Activated CD4-positive, alpha-beta T cell treated with anti-CD3 and anti-CD28 coated beads, Interleukin-2, amount 50 U/mL, for 4 hours (primary cell): ENCODE measurements around the gene CD226.
"Not testable (repeated sequence)": the region's sequence is repeated elsewhere in the genome, so short reads cannot be mapped to it uniquely, and the experiment has no call there.

ENCODE experiments used
- DNase-seq, 2 experiments: peaks; one replicate each; pipeline ENCODE4 v3.0.0-alpha.2; 2020

The CD226 gene

GRCh38 chr18:69865776-69866175 lies 81.9 kb downstream of the CD226 start:
- DNase-seq: no peak

DNA sequence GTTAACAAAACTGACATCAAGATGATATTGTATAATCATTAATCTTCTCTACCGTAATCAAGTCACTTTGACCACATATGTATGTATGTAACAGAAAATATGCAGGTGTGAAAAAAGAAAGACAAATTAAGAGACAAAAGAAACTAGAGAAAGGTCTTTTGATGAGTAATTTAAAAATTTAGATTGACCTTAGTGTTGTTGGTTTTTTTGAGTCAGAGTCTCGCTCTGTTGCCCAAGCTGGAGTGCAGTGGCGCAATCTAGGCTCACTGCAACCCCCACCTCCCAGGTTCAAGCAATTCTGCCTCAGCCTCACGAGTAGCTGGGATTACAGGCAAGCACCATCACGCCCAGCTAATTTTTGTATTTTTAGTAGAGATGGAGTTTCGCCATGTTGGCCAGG lies 82.9 kb downstream of the CD226 start:
- DNase-seq: not testable (repeated sequence)

DNA sequence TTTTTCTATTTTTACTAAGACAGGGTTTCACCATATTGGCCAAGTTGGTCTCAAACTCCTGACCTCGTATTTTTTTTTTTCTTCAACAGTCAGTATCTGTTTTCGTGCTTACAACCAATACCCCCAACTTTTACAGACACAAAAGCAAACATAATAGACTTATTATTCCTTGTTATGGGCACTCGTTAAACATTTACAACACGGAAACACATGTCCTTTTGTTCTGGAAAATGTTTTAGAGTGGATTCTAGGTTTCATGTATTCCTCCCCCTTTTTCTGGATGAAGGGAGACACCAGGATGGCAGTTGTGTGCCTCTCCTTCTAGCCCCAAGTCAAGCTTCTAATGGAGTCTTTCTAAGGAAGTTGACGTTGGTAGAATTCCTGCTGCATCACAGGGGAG lies 88.8 kb downstream of the CD226 start:
- DNase-seq: no peak

DNA sequence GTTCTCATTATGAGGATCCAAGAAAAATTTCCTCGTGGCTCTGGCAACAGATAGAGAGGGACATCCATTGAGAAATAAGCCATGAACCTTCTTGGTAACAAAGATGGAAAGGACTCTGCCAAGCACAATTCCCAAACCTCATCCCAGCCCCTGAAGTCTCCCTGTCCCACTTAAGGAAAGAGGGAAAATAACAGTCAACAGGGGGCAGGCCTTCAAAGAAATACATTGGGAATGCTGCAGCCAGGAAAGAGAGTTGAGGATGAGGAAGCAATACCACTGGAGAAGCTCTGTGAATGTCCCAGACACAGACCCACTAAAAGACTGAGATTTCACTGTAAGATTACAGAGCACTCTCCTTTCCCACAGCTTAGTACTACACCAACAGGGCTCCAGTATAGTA lies 93.2 kb downstream of the CD226 start:
- DNase-seq: no peak

DNA sequence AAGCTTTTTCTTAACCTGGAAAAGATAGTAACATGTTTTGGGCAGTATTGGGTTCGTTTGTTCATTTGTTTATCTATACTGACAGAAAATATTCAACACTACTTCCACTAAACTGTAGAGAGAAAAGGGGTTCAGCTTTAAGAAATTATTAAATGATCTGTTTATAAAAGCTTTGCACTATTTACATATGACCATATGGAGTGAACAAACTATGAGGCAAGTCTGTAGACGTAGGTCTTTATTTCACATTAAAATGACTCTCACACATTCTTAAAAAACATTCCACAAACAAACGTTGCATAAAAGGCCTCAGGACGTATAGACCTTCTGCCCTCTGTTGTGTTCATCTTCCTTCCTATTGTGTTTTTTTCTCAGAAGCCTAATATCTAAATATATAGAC lies 94.6 kb downstream of the CD226 start:
- DNase-seq: no peak

DNA sequence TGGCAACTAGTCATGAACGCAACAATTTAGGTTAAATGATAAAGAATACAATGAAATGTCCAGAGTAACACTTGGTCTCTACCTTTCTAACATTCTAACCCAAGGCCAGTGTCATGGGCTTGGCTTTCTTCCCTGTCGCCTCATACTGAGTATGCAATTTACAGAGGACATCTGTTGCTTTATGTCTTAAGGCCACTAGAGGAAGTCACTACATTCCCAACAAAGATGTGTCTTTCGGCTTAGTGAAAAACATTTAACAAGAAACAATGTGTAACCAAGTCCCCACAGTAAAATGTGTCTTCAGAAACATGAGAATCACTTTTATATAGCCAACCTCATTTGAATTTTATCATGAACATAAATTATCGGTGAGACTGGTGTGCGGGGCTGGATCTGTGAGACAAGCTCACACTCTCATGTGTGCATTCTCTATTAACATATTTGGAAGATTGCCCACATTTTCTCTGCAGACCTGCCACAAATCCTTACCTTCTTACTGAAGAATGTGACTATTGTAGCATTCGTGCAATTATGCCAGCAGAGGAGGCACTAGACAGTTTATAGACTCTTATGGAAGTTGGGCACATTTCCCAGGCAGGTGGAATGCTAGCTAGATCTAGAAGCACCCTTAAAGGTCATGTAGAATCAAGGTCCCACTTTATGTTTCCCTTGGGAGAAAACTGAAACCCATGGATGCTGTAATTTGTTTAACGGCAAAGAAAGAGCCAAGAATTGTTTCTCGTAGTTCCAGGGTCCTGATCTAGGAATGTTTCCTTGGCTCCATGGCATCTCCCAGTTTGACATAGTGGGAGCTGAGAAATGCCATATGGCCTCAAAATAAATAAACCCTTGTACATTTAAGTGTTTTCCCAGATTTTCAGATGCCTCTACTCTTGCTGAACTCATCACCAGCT lies 101.8 kb downstream of the CD226 start:
- no peak for DNase-seq

DNA sequence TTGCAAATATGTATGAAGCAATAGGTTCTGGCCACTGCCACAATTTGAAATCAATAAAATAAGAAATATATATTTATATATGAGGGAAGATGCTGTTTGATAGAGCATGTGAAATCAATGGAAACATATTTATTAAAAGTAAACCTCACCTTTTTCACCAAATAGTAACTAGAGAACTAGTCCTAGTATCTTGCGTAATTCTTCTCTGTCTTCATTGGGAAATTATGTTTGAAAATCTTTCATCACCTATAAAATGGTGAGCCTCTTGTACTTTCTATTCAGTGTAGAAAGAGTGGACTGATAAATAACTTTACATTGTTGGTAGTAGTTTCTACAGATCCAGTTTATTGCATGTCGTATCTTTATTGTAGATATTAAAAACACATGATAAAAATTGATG lies 103.0 kb downstream of the CD226 start:
- no peak for DNase-seq

DNA sequence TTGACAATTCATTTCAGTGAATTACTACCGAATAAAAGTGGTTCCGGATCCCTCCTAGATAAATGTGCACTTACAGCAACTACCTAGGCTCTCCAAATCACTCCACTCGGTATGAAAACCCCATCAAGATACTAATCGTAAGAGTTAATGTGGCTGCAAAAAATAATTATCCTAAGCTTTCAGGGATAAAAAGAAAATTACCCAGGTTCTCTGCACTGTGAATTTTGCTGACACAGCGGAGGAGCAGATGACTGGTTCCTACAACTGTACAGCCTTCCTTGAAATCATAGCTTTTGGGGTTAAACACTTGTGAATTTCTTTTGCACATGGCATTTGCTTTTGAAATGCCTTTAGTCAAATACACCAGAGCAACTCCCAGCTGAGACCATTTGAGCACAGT lies 104.7 kb downstream of the CD226 start:
- no peak for DNase-seq

DNA sequence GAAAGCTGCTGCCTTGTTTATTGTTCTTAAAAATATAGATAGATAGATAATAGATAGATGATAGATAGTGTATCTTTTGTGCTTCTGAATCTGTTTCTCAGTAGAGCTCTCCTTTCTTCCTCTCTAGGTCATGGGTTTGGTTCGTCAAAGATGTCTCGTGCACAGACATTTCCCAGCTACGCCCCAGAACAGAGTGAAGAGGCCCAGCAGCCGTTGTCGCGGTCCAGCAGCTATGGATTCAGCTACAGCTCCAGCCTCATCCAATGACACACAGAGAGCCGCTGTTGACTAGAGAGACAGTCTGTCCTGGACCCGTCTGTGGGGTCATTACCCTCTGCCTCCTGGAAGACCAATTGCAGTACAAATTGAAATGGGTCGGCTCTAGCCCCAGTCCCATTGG lies 106.6 kb downstream of the CD226 start:
- no peak for DNase-seq

DNA sequence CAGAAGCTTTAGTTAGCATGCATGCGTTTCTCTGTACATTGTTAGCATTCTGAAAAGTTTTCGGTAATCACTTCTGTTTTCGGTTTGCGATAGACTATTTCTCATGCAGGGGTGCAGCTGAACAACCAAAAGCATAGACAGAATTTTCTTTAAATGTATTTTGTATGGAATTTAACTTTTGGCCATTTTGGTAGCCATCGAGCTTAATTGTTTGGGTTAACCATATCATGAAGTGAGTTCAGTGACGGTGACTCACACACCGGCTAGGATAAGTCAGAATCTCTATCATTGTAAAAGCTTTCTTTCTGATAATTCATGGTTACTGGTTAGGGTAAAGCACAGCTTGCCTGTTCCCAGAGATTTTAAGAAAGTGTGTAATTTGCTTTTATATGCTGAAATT lies 107.2 kb downstream of the CD226 start:
- no peak for DNase-seq

- DNase-seq: no peak
Measured at GRCh38 chr18:69840001-69840400, 107.7 kb downstream of the CD226 start.

DNA sequence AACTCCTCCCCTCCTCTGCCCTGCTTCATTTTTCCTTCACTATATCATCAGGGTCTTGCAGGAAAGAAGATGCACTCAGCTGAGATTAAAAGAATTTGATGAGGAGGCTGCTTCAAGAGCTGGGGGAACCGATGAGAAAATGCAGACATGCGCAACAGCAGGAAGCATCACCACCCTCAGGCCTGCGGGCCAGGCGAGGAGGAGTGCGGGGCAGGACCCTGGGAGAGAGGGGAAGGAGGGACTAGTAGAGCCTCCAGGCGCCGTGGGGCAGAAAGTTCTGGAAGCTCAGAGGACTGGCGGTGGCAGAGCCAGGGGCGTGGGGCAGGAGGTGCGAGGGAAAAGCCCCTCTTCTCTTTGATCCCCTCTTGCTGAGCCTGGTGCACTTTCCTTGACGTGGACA lies 108.2 kb downstream of the CD226 start:
- no peak for DNase-seq

- no peak for DNase-seq
Measured at GRCh38 chr18:69838620-69839411, 108.9 kb downstream of the CD226 start.

DNA sequence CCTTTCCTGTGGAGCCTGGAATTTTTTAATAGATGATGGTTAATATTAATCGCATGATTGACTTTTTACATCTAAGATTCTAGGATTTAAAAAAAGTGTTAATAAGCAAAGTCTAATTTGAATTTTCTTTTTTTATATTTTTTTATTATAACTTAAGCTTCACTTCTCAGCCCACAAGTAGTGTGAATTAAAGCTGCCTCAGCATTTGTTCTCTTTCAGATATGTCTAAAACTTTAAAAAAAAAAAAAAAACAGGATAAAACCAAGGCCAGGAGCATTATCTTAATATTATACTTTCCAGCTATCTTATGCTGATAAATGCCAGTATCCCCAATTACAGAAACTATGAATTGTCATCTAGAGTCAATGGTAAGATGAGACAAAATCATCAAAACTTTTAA lies 109.7 kb downstream of the CD226 start:
- DNase-seq: no peak

- not testable (repeated sequence) for DNase-seq
Measured at GRCh38 chr18:69834980-69835379, 112.7 kb downstream of the CD226 start.

- no peak for DNase-seq
Measured at GRCh38 chr18:69830189-69830588, 117.5 kb downstream of the CD226 start.

GRCh38 chr18:69820538-69820937 lies 127.1 kb downstream of the CD226 start:
- no peak for DNase-seq

GRCh38 chr18:69819460-69819859 lies 128.2 kb downstream of the CD226 start:
- DNase-seq: no peak

- no peak for DNase-seq
Measured at GRCh38 chr18:69817335-69817940, 130.2 kb downstream of the CD226 start.

- no peak for DNase-seq
Measured at GRCh38 chr18:69814861-69815385, 132.8 kb downstream of the CD226 start.

DNA sequence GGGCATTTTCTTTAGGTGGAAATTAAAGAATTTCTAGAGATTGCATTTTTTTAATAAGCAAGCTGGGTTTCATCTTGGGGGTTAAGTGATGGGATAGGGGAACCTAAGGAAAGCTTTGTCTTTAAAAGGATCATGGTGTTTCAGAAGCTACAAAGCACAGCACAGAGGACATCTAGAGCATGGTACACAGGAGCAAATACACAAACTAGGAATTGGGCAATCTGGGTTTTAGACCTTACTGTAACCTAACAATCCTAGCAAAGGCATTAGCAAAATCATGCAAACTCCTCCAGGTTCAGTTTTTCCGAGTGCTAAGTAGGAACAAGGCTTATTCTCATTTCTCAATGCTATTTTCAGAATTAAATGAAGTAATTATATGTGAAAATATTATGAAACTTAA lies 134.1 kb downstream of the CD226 start:
- DNase-seq: no peak

DNA sequence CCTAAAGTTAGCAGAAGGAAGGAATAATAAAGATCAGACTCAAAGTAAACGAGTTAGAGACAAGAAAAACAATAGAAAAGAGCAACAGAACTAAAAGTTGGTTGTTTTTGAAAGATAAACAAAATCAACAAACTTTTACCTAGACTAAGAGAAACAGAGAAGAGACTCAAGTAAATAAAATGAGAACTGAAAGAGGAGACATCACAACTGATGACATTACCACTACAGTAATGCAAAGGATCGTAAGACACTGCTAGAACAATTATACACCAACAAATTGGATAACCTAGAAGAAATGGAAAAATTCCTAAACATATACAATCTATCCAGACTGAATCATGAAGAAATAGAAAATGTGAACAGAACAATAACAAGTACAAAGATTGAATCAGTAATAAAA lies 139.3 kb downstream of the CD226 start:
- DNase-seq: no peak

DNA sequence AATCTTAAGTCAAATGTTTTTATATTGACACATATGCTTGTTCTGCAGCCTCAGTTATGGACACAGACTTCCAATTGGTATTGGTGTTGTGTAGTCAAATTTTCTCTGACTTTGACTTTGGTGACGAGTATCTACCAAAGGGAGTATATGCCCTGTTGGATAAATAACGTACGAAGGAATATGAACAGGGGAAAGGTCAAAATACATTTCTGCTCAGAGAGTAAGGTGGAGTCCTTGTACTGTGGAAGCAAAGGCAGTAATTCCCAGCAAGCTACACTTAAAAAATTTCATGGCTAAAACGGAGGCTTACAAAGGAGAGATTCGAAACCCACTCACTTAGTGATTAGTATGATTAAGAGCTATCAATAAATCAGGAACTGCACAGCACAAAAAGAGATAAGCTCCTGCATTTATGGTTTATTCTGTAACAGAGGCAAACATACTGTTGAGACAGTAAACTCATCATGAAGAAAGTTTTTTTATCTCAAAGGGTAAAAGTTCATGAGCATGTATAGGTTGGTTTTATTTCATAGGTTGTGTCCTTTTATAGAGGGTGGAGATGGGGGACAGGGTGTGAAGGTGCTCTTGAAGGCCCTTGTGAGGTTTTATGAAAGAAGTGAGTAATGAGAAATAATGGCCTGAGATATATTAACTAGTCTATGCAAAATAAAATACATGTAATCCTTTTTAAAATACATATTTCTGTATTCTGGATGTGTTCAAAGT lies 142.7 kb downstream of the CD226 start:
- no peak for DNase-seq
